Measurements from ENCODE around the gene TGFA. TPM values are rescaled to one million over a fixed set of nuclear protein-coding genes. Genes with fewer than 3 reads are reported as not detected.

The TGFA gene
- total and polyA plus RNA-seq, 9 donors, result 0.08 to 8.7 (median 1.2) TPM

DNA sequence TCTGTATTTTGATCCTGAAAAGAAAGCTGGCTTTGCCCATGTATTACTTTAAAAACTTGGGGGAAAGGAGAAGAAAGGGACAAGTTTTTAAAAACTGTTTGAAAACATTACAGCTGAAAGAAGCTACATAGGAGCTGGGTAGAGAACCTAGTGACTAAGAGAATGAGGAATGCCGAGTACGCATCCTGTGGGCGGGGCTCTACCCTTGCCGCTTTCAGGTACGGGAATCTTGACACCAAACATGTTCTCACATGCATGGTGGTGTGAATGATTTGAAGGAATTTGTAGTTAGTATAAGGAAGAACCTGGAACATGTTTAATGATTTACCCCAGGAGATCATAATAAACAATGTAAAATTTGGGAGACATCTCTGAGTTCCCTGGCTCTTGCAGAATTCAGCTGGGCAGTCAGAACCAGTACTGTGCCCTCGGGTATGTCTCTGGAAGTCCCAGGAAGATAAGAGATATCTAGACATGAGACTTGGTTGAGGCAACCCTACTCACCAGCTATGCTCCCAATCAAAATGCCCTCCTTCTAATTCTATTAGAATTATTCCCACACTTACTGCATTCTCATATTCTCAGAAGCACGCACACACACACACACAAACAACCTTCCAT is 16.5 kb upstream of the TGFA start:
- intact Hi-C loops (cut with DNase I), result no loop called here
- H3K9me3 ChIP-seq, result no peaks in the 10 kb centered on the region
- H3K27ac ChIP-seq, result no peak overlapping the region
- TF ChIP-seq EP300 (IDR thresholded peaks at IDR 0.05), result no peak
- no peak for TF ChIP-seq POLR2A (IDR thresholded peaks at IDR 0.05)
- TF ChIP-seq CTCF (IDR thresholded peaks at IDR 0.05), result no peak
- no peak overlapping the region for H3K4me3 ChIP-seq
- 55 to 73% (median 65%) methylated on average over 7 of the region's 7 CpGs for WGBS, 3 donors
- DNase-seq, result no peak
- no peaks in the 10 kb centered on the region for H3K36me3 ChIP-seq
- H3K27me3 ChIP-seq, result no peaks in the 10 kb centered on the region
- no peaks in the 10 kb centered on the region for H3K4me1 ChIP-seq (ENCODE audit: insufficient read depth)

DNA sequence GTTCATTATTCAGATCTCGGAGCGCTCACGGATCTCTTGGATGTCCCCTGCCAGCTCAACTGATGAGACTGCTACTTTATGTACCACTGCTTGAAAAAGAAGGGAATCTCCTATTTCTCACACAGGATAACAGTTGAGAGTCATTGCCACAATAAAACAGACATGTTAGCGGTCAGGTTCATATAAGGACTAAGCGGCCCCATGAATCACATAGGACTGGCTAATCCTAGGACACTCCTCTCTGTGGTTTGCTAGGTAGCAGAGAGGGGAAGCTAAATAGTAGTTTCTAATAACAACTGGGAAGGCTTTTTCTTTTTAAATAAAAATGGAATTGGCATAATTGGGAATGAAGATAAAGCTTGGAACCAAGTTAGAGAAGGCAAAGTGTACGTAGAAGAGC is 15.9 kb upstream of the TGFA start:
- intact Hi-C loops (cut with DNase I), result no loop called here
- no peak for DNase-seq
- Histone ChIP-seq H3K4me3 (no peak overlapping the region), H3K27me3 (no peaks in the 10 kb centered on the region), H3K36me3 (no peaks in the 10 kb centered on the region), H3K27ac (no peak overlapping the region), H3K4me1 (ENCODE audit: insufficient read depth) (no peaks in the 10 kb centered on the region), H3K9me3 (no peaks in the 10 kb centered on the region)
- WGBS, 3 donors, result 82 to 84% (median 83%) methylated on average over 6 of the region's 6 CpGs
- TF ChIP-seq POLR2A (IDR thresholded peaks at IDR 0.05) (no peak), EP300 (IDR thresholded peaks at IDR 0.05) (no peak), CTCF (IDR thresholded peaks at IDR 0.05) (no peak)

- H3K36me3 ChIP-seq, result no peaks in the 10 kb centered on the region
- H3K4me3 ChIP-seq, result no peak overlapping the region
- no peak overlapping the region for H3K27ac ChIP-seq
- WGBS, 3 donors, result 84 to 89% (median 87%) methylated on average over 2 of the region's 2 CpGs
- H3K27me3 ChIP-seq, result no peaks in the 10 kb centered on the region
- DNase-seq, result no peak
- H3K9me3 ChIP-seq, result no peaks in the 10 kb centered on the region
- H3K4me1 ChIP-seq (ENCODE audit: insufficient read depth), result no peaks in the 10 kb centered on the region
- intact Hi-C loops (cut with DNase I), result no loop called here
- TF ChIP-seq CTCF (IDR thresholded peaks at IDR 0.05) (no peak), EP300 (IDR thresholded peaks at IDR 0.05) (no peak), POLR2A (IDR thresholded peaks at IDR 0.05) (no peak)
These were observed 13.3 kb upstream of the TGFA start for GRCh38 chr2:70566906-70567305.

DNA sequence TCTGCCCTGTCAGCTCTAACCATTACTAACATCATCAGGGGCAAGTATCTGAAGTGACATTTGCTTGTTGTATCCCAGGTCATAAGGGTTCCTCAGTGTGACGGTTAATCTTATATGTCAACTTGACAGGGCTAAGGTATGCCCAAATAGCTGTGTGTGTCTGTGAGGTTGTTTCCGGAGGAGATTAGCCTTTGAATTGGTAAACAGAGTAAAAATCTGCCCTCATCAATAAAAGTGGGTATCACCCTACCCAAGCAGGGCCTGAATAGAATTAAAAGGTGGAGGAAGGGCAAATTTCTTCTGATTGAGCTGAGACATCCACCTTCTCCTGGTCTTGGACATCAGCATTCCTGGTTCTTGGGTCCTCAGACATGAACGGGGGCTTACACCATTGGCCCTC is 12.8 kb upstream of the TGFA start:
- Histone ChIP-seq H3K4me3 (no peak overlapping the region), H3K27me3 (no peaks in the 10 kb centered on the region), H3K36me3 (no peaks in the 10 kb centered on the region), H3K27ac (no peak overlapping the region), H3K9me3 (no peaks in the 10 kb centered on the region), H3K4me1 (ENCODE audit: insufficient read depth) (no peaks in the 10 kb centered on the region)
- TF ChIP-seq POLR2A (IDR thresholded peaks at IDR 0.05) (no peak), CTCF (IDR thresholded peaks at IDR 0.05) (no peak), EP300 (IDR thresholded peaks at IDR 0.05) (no peak)
- 95 to 100% (median 97%) methylated on average over 3 of the region's 3 CpGs for WGBS, 3 donors
- DNase-seq, result no peak
- intact Hi-C loops (cut with DNase I), result no loop called here
